H9 (cell line): Measurements from ENCODE around the gene LIN7A. TPM values are rescaled to one million over a fixed set of nuclear protein-coding genes. Genes with fewer than 3 reads are reported as not detected.

Experiments used
- DNase-seq: peaks from one replicate; pipeline ENCODE4 v3.0.0-alpha.2; 2017
- H2AFZ ChIP-seq: one replicate; pipeline ENCODE4 v1.6.1; 2013; ENCODE audit warnings: mild to moderate bottlenecking, low read length, control low read depth, moderate library complexity
- H2AK5ac ChIP-seq: 2 replicates; pipeline ENCODE4 v1.6.1; 2013; ENCODE audit warnings: low read length, control low read depth, mixed read lengths; ENCODE audit not compliant: insufficient read length
- H2BK120ac ChIP-seq: one replicate; pipeline ENCODE4 v1.6.1; 2013; ENCODE audit warnings: low read depth, mild to moderate bottlenecking, low read length, control low read depth, inconsistent platforms; ENCODE audit not compliant: poor library complexity, severe bottlenecking
- H2BK12ac ChIP-seq: 2 replicates; pipeline ENCODE4 v1.6.1; 2013; ENCODE audit warnings: low read length, control low read depth, mixed read lengths, low read depth; ENCODE audit not compliant: insufficient read length
- H2BK15ac ChIP-seq: 2 replicates; pipeline ENCODE4 v1.6.1; 2013; ENCODE audit warnings: low read depth, low read length, control low read depth
- H2BK20ac ChIP-seq: one replicate; pipeline ENCODE4 v1.6.1; 2013; ENCODE audit warnings: low read depth, mild to moderate bottlenecking, low read length, control low read depth, inconsistent platforms; ENCODE audit not compliant: poor library complexity, severe bottlenecking
- H2BK5ac ChIP-seq: 2 replicates; pipeline ENCODE4 v1.6.1; 2013; ENCODE audit warnings: low read length, control low read depth, mixed read lengths; ENCODE audit not compliant: insufficient read length
- H3K14ac ChIP-seq: 2 replicates; pipeline ENCODE4 v1.6.1; 2013; ENCODE audit warnings: low read length, control low read depth; ENCODE audit not compliant: insufficient read depth
- H3K18ac ChIP-seq: 2 replicates; pipeline ENCODE4 v1.6.1; 2013; ENCODE audit warnings: low read depth, mild to moderate bottlenecking, mixed read lengths, low read length, control low read depth; ENCODE audit not compliant: insufficient read length
- H3K23ac ChIP-seq: 2 replicates; pipeline ENCODE4 v1.6.1; 2013; ENCODE audit warnings: low read length, control low read depth, mixed read lengths, low read depth; ENCODE audit not compliant: insufficient read length
- H3K23me2 ChIP-seq: 2 replicates; pipeline ENCODE4 v1.6.1; 2013; ENCODE audit warnings: low read depth, mild to moderate bottlenecking, mixed read lengths, low read length, control low read depth; ENCODE audit not compliant: insufficient read length, poor library complexity, severe bottlenecking
- H3K27ac ChIP-seq: 2 replicates; pipeline ENCODE4 v1.5.1; 2013; ENCODE audit warnings: low read length, control low read depth, mixed read lengths, low read depth; ENCODE audit not compliant: insufficient read length
- H3K27me3 ChIP-seq: 2 replicates; pipeline ENCODE4 v1.6.1; 2013; ENCODE audit warnings: low read length, control low read depth, inconsistent platforms; ENCODE audit not compliant: insufficient read depth
- H3K4ac ChIP-seq: 2 replicates; pipeline ENCODE4 v1.6.1; 2013; ENCODE audit warnings: low read depth, mild to moderate bottlenecking, control low read depth, inconsistent platforms, low read length, moderate library complexity
- H3K4me1 ChIP-seq: 2 replicates; pipeline ENCODE4 v1.6.1; 2013; ENCODE audit warnings: low read length, control low read depth, inconsistent platforms; ENCODE audit not compliant: insufficient read depth
- H3K4me2 ChIP-seq: 2 replicates; pipeline ENCODE4 v1.6.1; 2013; ENCODE audit warnings: low read length, control low read depth, mixed read lengths; ENCODE audit not compliant: insufficient read length, insufficient read depth
- H3K56ac ChIP-seq: 2 replicates; pipeline ENCODE4 v1.6.1; 2013; ENCODE audit warnings: low read depth, mild to moderate bottlenecking, mixed read lengths, low read length, control low read depth; ENCODE audit not compliant: insufficient read length
- H3K79me1 ChIP-seq: 2 replicates; pipeline ENCODE4 v1.6.1; 2013; ENCODE audit warnings: low read depth, mild to moderate bottlenecking, moderate library complexity, low read length, control low read depth, inconsistent platforms; ENCODE audit not compliant: insufficient read depth, poor library complexity, severe bottlenecking
- H3K79me2 ChIP-seq: 2 replicates; pipeline ENCODE4 v1.6.1; 2013; ENCODE audit warnings: low read length, control low read depth, inconsistent platforms; ENCODE audit not compliant: insufficient read depth
- H3K9ac ChIP-seq: 2 replicates; pipeline ENCODE4 v1.6.1; 2013; ENCODE audit warnings: low read length, control low read depth, mixed read lengths; ENCODE audit not compliant: insufficient read length; ENCODE audit errors: extremely low read depth
- H3K9me3 ChIP-seq: one replicate; pipeline ENCODE4 v1.6.1; 2013; ENCODE audit warnings: low read depth, low read length, inconsistent platforms; ENCODE audit not compliant: control insufficient read depth
- H3T11ph ChIP-seq: one replicate; pipeline ENCODE4 v1.6.1; 2013; ENCODE audit warnings: mild to moderate bottlenecking, low read length, control low read depth, inconsistent platforms
- H4K20me1 ChIP-seq: one replicate; pipeline ENCODE4 v1.6.1; 2013; ENCODE audit not compliant: control insufficient read depth, insufficient read length, insufficient read depth
- H4K5ac ChIP-seq: 2 replicates; pipeline ENCODE4 v1.6.1; 2013; ENCODE audit warnings: low read depth, mild to moderate bottlenecking, mixed read lengths, low read length, control low read depth; ENCODE audit not compliant: insufficient read length
- H4K8ac ChIP-seq: replicated peaks from 2 replicates; pipeline ENCODE4 v1.6.1; 2013; ENCODE audit warnings: low read length, control low read depth, mixed read lengths, low read depth; ENCODE audit not compliant: insufficient read length
- H4K91ac ChIP-seq: 2 replicates; pipeline ENCODE4 v1.6.1; 2013; ENCODE audit warnings: low read depth, mild to moderate bottlenecking, moderate library complexity, mixed read lengths, low read length, control low read depth; ENCODE audit not compliant: insufficient read length
- H3K27ac Mint-ChIP-seq, 3 experiments: 2 replicates in 2 of 3; 3 replicates in 1 of 3; pipeline ENCODE4 v1.8.0; 2020 to 2021; ENCODE audit warnings: mixed read lengths in 3 of 3, mild to moderate bottlenecking in 1 of 3, moderate library complexity in 1 of 3
- H3K27me3 Mint-ChIP-seq: 2 replicates; pipeline ENCODE4 v1.8.0; 2021; ENCODE audit warnings: low read depth, mild to moderate bottlenecking, moderate library complexity, mixed read lengths
- H3K36me3 Mint-ChIP-seq, 3 experiments: 2 replicates in 2 of 3; 3 replicates in 1 of 3; pipeline ENCODE4 v1.8.0; 2020 to 2021; ENCODE audit warnings: low read depth in 3 of 3, mixed read lengths in 3 of 3; ENCODE audit not compliant: insufficient read depth in 1 of 3
- H3K4me1 Mint-ChIP-seq, 2 experiments: 2 replicates each; pipeline ENCODE4 v1.8.0; 2020; ENCODE audit warnings: mixed read lengths in 2 of 2
- H3K4me3 Mint-ChIP-seq, 2 experiments: 2 replicates in 1 of 2; 3 replicates in 1 of 2; pipeline ENCODE4 v1.8.0; 2020 to 2021; ENCODE audit warnings: mild to moderate bottlenecking in 2 of 2, mixed read lengths in 2 of 2, moderate library complexity in 1 of 2
- H3K9me3 Mint-ChIP-seq, 2 experiments: 2 replicates in 1 of 2; 3 replicates in 1 of 2; pipeline ENCODE4 v1.8.0; 2020; ENCODE audit warnings: mild to moderate bottlenecking in 2 of 2, mixed read lengths in 2 of 2, moderate library complexity in 1 of 2
- CTCF ChIP-seq: fragments of 200-600 bp; sonication (generic); conservative IDR thresholded peaks from 3 replicates; pipeline ENCODE4 v1.8.0; 2021; ENCODE audit warnings: antibody characterized with exemption, mild to moderate bottlenecking
- WGBS: extraction: QIAGEN DNeasy Blood & Tissue Kit; methylation state at CpG from one replicate; pipeline ENCODE4 v1.1.7; 2013; ENCODE audit warnings: missing lambda C conversion rate, low lambda C conversion rate, mixed read lengths; ENCODE audit not compliant: insufficient read length; ENCODE audit errors: extremely low coverage; 5-methylcytosine and 5-hydroxymethylcytosine counted together
- total RNA-seq: library from RNA; stranded (reverse); gene quantifications from 2 replicates; pipeline ENCODE4 v1.2.1, GENCODE V29; 2021

The LIN7A gene
- total RNA-seq, 1 experiment from 2014 or later = 18.3 TPM

- H4K91ac ChIP-seq = no peak overlapping the region
- H3K27ac ChIP-seq = no peak overlapping the region
- no peak overlapping the region for H2AFZ ChIP-seq
- H4K20me1 ChIP-seq = no peaks in the 10 kb centered on the region
- no peak overlapping the region for H3K4ac ChIP-seq
- peaks cover 38 to 55% of the 10 kb centered on the region in 2 experiments for H3K4me1 Mint-ChIP-seq
- H3K79me1 ChIP-seq = no peaks in the 10 kb centered on the region
- no peak overlapping the region for H3K4me3 Mint-ChIP-seq
- no peak for DNase-seq
- no CpG with 5 or more reads among the region's 3 CpGs for WGBS
- no peak overlapping the region for H2BK120ac ChIP-seq
- no peak overlapping the region for H2BK12ac ChIP-seq
- no peak overlapping the region for H3K18ac ChIP-seq
- no peaks in the 10 kb centered on the region for H3K23me2 ChIP-seq
- no peak overlapping the region for H4K5ac ChIP-seq
- H2BK15ac ChIP-seq = no peak overlapping the region
- no peak overlapping the region for H3T11ph ChIP-seq
- H3K56ac ChIP-seq = no peak overlapping the region
- no peak overlapping the region for H2BK5ac ChIP-seq
- no peak overlapping the region for H3K9ac ChIP-seq
- no peak overlapping the region for H3K4me2 ChIP-seq
- no peak overlapping the region for H3K14ac ChIP-seq
- no peaks in the 10 kb centered on the region for H3K79me2 ChIP-seq
- H3K9me3 Mint-ChIP-seq = peaks cover 24 to 28% of the 10 kb centered on the region in 2 experiments
- no peak overlapping the region for H4K8ac ChIP-seq
- no peaks in the 10 kb centered on the region for H3K27me3 Mint-ChIP-seq
- H2AK5ac ChIP-seq = no peak overlapping the region
- H3K27me3 ChIP-seq = no peaks in the 10 kb centered on the region
- H3K27ac Mint-ChIP-seq = peak overlapping the region in 1 of 3 experiments; percentile 12; a peak in 1 of 7 replicates
- no peak overlapping the region for H3K23ac ChIP-seq
- peaks cover 4% of the 10 kb centered on the region; the same call in 1 of the 2 replicates for H3K4me1 ChIP-seq
- no peak for TF ChIP-seq CTCF
- H3K36me3 Mint-ChIP-seq = peaks cover 23 to 53% (median 41%) of the 10 kb centered on the region in 3 experiments
- no peak overlapping the region for H2BK20ac ChIP-seq
- H3K9me3 ChIP-seq = no peaks in the 10 kb centered on the region
Observed at GRCh38 chr12:80778005-80778541, 159.7 kb downstream of the LIN7A start.
